Measurements from ENCODE around the gene ARHGAP28.

Gene ARHGAP28

DNA sequence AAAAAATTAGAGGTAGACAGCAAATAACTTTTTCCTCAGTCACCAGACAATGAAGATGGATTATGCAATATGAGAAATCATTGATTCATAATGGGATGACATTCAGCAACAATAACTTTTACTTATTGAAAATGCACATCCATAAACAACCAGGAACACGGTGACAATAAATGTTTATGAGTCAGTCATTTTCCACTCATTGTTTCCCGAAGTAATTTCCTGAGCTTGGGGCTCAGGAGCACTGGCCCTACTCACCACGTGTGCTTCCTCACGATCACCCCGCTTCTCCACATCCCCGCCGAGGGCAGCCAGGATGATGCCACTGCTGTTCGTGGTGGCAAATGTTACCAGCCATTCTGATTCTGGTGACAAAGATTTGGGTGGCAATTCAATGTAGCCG is 231.8 kb downstream of the ARHGAP28 start:
- no peak for DNase-seq

- DNase-seq = no peak
Observed at GRCh38 chr18:6962571-6963451, 233.3 kb downstream of the ARHGAP28 start.

GRCh38 chr18:6963452-6964097 is 234.1 kb downstream of the ARHGAP28 start:
- no peak for DNase-seq

All from right kidney (tissue), 1 donor.